Measurements from ENCODE around the gene HGFAC.

- TF ChIP-seq JUND (IDR thresholded peaks at IDR 0.05; ENCODE audit: low read depth, low read length) (no peak), KDM1A (IDR thresholded peaks at IDR 0.05; ENCODE audit: borderline replicate concordance) (no peak), TAF1 (IDR thresholded peaks at IDR 0.05; ENCODE audit: borderline replicate concordance, low read depth, low read length) (no peak), PML (IDR thresholded peaks at IDR 0.05; ENCODE audit: low read length) (no peak), CEBPB (IDR thresholded peaks at IDR 0.05; ENCODE audit: borderline replicate concordance in 1 of 2, low read depth in 2 of 2, low read length in 2 of 2) (no peak), POLR2A (IDR thresholded peaks at IDR 0.05; ENCODE audit: low read depth, low read length) (no peak), MYC (IDR thresholded peaks at IDR 0.05; ENCODE audit: insufficient read depth, insufficient read length, insufficient replicate concordance, low read length, severe bottlenecking) (no peak), E2F8 (IDR thresholded peaks at IDR 0.05; ENCODE audit: low read depth, partially characterized antibody) (no peak), POU2F2 (IDR thresholded peaks at IDR 0.05; ENCODE audit: borderline replicate concordance, low read depth, low read length) (no peak), POLR2AphosphoS5 (IDR thresholded peaks at IDR 0.05; ENCODE audit: low read length) (no peak), ELK1 (IDR thresholded peaks at IDR 0.05; ENCODE audit: low read depth, low read length) (no peak)
- TF ChIP-seq, protein P1, sequence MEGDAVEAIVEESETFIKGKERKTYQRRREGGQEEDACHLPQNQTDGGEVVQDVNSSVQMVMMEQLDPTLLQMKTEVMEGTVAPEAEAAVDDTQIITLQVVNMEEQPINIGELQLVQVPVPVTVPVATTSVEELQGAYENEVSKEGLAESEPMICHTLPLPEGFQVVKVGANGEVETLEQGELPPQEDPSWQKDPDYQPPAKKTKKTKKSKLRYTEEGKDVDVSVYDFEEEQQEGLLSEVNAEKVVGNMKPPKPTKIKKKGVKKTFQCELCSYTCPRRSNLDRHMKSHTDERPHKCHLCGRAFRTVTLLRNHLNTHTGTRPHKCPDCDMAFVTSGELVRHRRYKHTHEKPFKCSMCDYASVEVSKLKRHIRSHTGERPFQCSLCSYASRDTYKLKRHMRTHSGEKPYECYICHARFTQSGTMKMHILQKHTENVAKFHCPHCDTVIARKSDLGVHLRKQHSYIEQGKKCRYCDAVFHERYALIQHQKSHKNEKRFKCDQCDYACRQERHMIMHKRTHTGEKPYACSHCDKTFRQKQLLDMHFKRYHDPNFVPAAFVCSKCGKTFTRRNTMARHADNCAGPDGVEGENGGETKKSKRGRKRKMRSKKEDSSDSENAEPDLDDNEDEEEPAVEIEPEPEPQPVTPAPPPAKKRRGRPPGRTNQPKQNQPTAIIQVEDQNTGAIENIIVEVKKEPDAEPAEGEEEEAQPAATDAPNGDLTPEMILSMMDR (IDR thresholded peaks at IDR 0.05 in 2 of 3, conservative IDR thresholded peaks at IDR 0.05 in 1 of 3; ENCODE audit: control insufficient read depth in 2 of 3, extremely low read depth in 1 of 3, insufficient read depth in 1 of 3, low read depth in 3 of 3, low read length in 3 of 3): no peak
- TF ChIP-seq, protein P2, sequence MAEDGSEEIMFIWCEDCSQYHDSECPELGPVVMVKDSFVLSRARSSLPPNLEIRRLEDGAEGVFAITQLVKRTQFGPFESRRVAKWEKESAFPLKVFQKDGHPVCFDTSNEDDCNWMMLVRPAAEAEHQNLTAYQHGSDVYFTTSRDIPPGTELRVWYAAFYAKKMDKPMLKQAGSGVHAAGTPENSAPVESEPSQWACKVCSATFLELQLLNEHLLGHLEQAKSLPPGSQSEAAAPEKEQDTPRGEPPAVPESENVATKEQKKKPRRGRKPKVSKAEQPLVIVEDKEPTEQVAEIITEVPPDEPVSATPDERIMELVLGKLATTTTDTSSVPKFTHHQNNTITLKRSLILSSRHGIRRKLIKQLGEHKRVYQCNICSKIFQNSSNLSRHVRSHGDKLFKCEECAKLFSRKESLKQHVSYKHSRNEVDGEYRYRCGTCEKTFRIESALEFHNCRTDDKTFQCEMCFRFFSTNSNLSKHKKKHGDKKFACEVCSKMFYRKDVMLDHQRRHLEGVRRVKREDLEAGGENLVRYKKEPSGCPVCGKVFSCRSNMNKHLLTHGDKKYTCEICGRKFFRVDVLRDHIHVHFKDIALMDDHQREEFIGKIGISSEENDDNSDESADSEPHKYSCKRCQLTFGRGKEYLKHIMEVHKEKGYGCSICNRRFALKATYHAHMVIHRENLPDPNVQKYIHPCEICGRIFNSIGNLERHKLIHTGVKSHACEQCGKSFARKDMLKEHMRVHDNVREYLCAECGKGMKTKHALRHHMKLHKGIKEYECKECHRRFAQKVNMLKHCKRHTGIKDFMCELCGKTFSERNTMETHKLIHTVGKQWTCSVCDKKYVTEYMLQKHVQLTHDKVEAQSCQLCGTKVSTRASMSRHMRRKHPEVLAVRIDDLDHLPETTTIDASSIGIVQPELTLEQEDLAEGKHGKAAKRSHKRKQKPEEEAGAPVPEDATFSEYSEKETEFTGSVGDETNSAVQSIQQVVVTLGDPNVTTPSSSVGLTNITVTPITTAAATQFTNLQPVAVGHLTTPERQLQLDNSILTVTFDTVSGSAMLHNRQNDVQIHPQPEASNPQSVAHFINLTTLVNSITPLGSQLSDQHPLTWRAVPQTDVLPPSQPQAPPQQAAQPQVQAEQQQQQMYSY (CRISPR knock-in tag; IDR thresholded peaks at IDR 0.05): no peak
- TF ChIP-seq, protein P3, sequence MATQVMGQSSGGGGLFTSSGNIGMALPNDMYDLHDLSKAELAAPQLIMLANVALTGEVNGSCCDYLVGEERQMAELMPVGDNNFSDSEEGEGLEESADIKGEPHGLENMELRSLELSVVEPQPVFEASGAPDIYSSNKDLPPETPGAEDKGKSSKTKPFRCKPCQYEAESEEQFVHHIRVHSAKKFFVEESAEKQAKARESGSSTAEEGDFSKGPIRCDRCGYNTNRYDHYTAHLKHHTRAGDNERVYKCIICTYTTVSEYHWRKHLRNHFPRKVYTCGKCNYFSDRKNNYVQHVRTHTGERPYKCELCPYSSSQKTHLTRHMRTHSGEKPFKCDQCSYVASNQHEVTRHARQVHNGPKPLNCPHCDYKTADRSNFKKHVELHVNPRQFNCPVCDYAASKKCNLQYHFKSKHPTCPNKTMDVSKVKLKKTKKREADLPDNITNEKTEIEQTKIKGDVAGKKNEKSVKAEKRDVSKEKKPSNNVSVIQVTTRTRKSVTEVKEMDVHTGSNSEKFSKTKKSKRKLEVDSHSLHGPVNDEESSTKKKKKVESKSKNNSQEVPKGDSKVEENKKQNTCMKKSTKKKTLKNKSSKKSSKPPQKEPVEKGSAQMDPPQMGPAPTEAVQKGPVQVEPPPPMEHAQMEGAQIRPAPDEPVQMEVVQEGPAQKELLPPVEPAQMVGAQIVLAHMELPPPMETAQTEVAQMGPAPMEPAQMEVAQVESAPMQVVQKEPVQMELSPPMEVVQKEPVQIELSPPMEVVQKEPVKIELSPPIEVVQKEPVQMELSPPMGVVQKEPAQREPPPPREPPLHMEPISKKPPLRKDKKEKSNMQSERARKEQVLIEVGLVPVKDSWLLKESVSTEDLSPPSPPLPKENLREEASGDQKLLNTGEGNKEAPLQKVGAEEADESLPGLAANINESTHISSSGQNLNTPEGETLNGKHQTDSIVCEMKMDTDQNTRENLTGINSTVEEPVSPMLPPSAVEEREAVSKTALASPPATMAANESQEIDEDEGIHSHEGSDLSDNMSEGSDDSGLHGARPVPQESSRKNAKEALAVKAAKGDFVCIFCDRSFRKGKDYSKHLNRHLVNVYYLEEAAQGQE (IDR thresholded peaks at IDR 0.05; ENCODE audit: low read depth, low read length): no peak
These were observed 32.4 kb downstream of the HGFAC start for GRCh38 chr4:3473996-3474765.

Measured in GM12878 (cell line).